Measurements from ENCODE around the gene S100A7A. TPM values are rescaled to one million over a fixed set of nuclear protein-coding genes. Genes with fewer than 3 reads are reported as not detected.

Gene S100A7A
- total RNA-seq, 1 experiment from 2014 or later, result not detected

DNA sequence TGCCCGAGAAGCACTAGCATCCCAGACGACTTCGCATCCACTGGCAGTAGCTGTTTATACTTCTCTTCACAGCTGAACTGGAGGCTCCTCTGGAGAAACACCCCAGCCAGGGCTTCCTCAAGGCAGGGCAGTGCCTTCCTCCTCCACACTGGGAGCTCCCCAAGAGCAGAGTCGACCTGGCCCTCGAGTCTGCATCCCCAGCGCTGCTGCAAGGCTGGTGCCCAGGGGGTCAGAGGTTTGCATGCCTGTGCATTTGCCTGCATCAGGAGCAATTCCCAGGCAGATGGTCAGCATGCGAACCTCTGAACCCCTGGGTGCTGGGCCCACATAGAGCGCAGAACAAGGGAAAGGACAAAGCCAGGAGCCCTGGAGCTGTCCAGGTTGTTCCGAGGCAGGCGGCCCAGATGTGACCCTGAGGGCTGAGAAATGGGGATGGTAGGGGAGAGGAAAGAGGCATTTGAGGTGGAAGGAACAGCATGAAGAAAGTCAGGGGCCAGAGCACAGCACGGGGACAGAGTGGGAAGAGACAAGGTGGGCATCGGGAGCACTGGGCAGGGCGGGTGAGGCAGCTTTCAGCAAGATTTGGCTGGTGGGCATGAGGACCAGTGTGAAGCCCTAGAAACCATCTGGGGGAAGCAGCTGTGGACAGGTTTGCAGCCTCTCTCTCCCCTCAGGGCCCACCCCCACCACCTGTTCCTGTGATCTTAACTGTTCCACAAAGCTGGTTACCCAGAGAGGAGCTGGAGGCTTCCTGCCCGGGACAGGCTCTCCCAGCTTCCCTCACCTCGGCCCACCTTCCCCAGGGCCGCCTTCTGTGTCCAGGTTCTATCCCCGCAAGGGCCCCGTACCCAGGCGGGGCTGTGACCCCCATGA is 19.0 kb upstream of the S100A7A start:
- peaks cover 4% of the 10 kb centered on the region for H3K4me1 Mint-ChIP-seq (ENCODE audit: low read depth, unreplicated experiment)
- H3K4me3 Mint-ChIP-seq (ENCODE audit: unreplicated experiment), result no peak overlapping the region
- intact Hi-C loops (cut with micrococcal nuclease; ENCODE audit: unreplicated experiment), result no loop called here
- no peaks in the 10 kb centered on the region for H3K36me3 ChIP-seq (ENCODE audit: control insufficient read depth, insufficient read depth, low read length)
- no TSS peak for BruUV-seq (replicated peaks)
- peaks cover 28% of the 10 kb centered on the region for H3K27me3 Mint-ChIP-seq (ENCODE audit: insufficient read depth, unreplicated experiment)
- POLR2A ChIA-PET, result no interaction called here
- no peaks in the 10 kb centered on the region for H3K9me3 ChIP-seq
- DNase-seq, result no peak
- no peaks in the 10 kb centered on the region; the same call in 1 of the 2 replicates for H3K27me3 ChIP-seq (replicated peaks; ENCODE audit: control insufficient read depth, insufficient read depth, low read length)
- H3K27ac Mint-ChIP-seq (ENCODE audit: unreplicated experiment), result no peak overlapping the region
- TF ChIP-seq, protein P1, sequence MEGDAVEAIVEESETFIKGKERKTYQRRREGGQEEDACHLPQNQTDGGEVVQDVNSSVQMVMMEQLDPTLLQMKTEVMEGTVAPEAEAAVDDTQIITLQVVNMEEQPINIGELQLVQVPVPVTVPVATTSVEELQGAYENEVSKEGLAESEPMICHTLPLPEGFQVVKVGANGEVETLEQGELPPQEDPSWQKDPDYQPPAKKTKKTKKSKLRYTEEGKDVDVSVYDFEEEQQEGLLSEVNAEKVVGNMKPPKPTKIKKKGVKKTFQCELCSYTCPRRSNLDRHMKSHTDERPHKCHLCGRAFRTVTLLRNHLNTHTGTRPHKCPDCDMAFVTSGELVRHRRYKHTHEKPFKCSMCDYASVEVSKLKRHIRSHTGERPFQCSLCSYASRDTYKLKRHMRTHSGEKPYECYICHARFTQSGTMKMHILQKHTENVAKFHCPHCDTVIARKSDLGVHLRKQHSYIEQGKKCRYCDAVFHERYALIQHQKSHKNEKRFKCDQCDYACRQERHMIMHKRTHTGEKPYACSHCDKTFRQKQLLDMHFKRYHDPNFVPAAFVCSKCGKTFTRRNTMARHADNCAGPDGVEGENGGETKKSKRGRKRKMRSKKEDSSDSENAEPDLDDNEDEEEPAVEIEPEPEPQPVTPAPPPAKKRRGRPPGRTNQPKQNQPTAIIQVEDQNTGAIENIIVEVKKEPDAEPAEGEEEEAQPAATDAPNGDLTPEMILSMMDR (IDR thresholded peaks at IDR 0.05; ENCODE audit: insufficient read depth in 1 of 2, low read depth in 1 of 2, low read length in 1 of 2, severe bottlenecking in 1 of 2, unreplicated experiment in 1 of 2), result no peak
- H3K4me1 ChIP-seq, result no peaks in the 10 kb centered on the region
- no peak overlapping the region for H3K4me3 ChIP-seq (ENCODE audit: low read depth, low read length)
- H3K36me3 Mint-ChIP-seq (ENCODE audit: insufficient read depth, unreplicated experiment), result no peaks in the 10 kb centered on the region
- H3K9me3 Mint-ChIP-seq (ENCODE audit: unreplicated experiment), result no peaks in the 10 kb centered on the region
- CTCF ChIA-PET, result interaction anchor here (0.6 kb wide), 1 partner anchor 155 kb away, joined by 4 read pairs; no protein-coding TSS in a partner anchor

- no peaks in the 10 kb centered on the region for H3K36me3 ChIP-seq (ENCODE audit: control insufficient read depth, insufficient read depth, low read length)
- H3K4me1 ChIP-seq, result no peaks in the 10 kb centered on the region
- DNase-seq, result no peak
- peaks cover 28% of the 10 kb centered on the region for H3K27me3 Mint-ChIP-seq (ENCODE audit: insufficient read depth, unreplicated experiment)
- H3K4me3 ChIP-seq (ENCODE audit: low read depth, low read length), result no peak overlapping the region
- no peaks in the 10 kb centered on the region for H3K36me3 Mint-ChIP-seq (ENCODE audit: insufficient read depth, unreplicated experiment)
- H3K4me3 Mint-ChIP-seq (ENCODE audit: unreplicated experiment), result no peak overlapping the region
- TF ChIP-seq, protein P1 (IDR thresholded peaks at IDR 0.05; ENCODE audit: insufficient read depth in 1 of 2, low read depth in 1 of 2, low read length in 1 of 2, severe bottlenecking in 1 of 2, unreplicated experiment in 1 of 2), result no peak
- H3K27ac Mint-ChIP-seq (ENCODE audit: unreplicated experiment), result no peak overlapping the region
- no TSS peak for BruUV-seq (replicated peaks)
- peaks cover 4% of the 10 kb centered on the region for H3K4me1 Mint-ChIP-seq (ENCODE audit: low read depth, unreplicated experiment)
- H3K9me3 ChIP-seq, result no peaks in the 10 kb centered on the region
- intact Hi-C loops (cut with micrococcal nuclease; ENCODE audit: unreplicated experiment), result no loop called here
- CTCF ChIA-PET, result interaction anchor here (0.7 kb wide), 1 partner anchor 47 kb away, joined by 6 read pairs; no protein-coding TSS in a partner anchor
- H3K9me3 Mint-ChIP-seq (ENCODE audit: unreplicated experiment), result no peaks in the 10 kb centered on the region
- H3K27me3 ChIP-seq (replicated peaks; ENCODE audit: control insufficient read depth, insufficient read depth, low read length), result no peaks in the 10 kb centered on the region; the same call in 1 of the 2 replicates
- POLR2A ChIA-PET, result no interaction called here
Observed at GRCh38 chr1:153397924-153398651, 18.2 kb upstream of the S100A7A start.

DNA sequence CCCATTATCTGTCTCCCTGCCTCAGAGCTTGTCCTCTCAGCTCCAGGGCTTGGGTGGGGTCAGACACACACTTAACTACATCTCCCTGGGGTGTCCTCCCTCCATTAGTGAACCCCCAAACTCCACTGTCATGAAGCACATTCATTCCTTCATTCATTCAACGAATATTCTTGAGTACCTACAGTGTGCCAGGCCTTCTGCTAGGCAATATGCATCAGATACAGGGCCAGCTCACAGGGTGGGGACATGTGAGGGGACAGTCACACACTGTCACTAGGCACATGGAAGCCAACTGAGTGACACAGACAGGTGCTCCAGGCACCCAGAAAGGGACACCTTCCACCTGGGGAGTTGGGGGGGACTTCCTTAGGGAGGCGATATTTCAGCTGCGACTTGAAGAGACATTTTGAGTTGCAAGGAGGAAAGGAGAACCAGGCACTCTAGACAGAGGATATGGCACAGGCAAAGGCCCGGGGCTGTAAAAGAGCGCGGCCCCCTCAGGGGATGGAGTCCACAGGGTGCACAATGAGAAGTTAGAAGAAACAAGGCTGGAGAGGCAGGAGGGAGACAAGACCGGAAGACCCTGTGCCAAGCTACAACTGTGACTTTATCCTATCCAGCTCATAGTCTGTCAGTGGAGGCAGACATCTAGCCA is 16.8 kb upstream of the S100A7A start:
- intact Hi-C loops (cut with micrococcal nuclease; ENCODE audit: unreplicated experiment), result no loop called here

More for the DNA sequence above, 16.8 kb upstream of the S100A7A start:
- peaks cover 31% of the 10 kb centered on the region for H3K27me3 Mint-ChIP-seq (ENCODE audit: insufficient read depth, unreplicated experiment)
- DNase-seq, result no peak
- no peaks in the 10 kb centered on the region for H3K9me3 ChIP-seq
- TF ChIP-seq, protein P1 (IDR thresholded peaks at IDR 0.05; ENCODE audit: insufficient read depth in 1 of 2, low read depth in 1 of 2, low read length in 1 of 2, severe bottlenecking in 1 of 2, unreplicated experiment in 1 of 2), result no peak
- no peaks in the 10 kb centered on the region for H3K36me3 Mint-ChIP-seq (ENCODE audit: insufficient read depth, unreplicated experiment)
- H3K4me3 ChIP-seq (ENCODE audit: low read depth, low read length), result no peak overlapping the region
- peaks cover 4% of the 10 kb centered on the region for H3K4me1 Mint-ChIP-seq (ENCODE audit: low read depth, unreplicated experiment)
- no peaks in the 10 kb centered on the region for H3K36me3 ChIP-seq (ENCODE audit: control insufficient read depth, insufficient read depth, low read length)
- no peak overlapping the region for H3K4me3 Mint-ChIP-seq (ENCODE audit: unreplicated experiment)
- no peaks in the 10 kb centered on the region for H3K9me3 Mint-ChIP-seq (ENCODE audit: unreplicated experiment)
- BruUV-seq (replicated peaks), result no TSS peak
- no peaks in the 10 kb centered on the region for H3K4me1 ChIP-seq
- H3K27ac Mint-ChIP-seq (ENCODE audit: unreplicated experiment), result no peak overlapping the region
- POLR2A ChIA-PET, result no interaction called here
- no peaks in the 10 kb centered on the region; the same call in 1 of the 2 replicates for H3K27me3 ChIP-seq (replicated peaks; ENCODE audit: control insufficient read depth, insufficient read depth, low read length)
- CTCF ChIA-PET, result interaction anchor here (1.1 kb wide), 1 partner anchor 96 kb away, joined by 4 read pairs; no protein-coding TSS in a partner anchor
